Natural killer cell treated with Interleukin-12 subunit alpha and Interleukin-12 subunit beta and Interleukin-15 and Interleukin-18, amount 100 ng/mL, for 72 hours (primary cell): ENCODE measurements around the gene CAMK2N1. TPM values are rescaled to one million over a fixed set of nuclear protein-coding genes. Genes with fewer than 3 reads are reported as not detected.
"Not testable (repeated sequence)": the region's sequence is repeated elsewhere in the genome, so short reads cannot be mapped to it uniquely, and the experiment has no call there.

ENCODE experiments used
- ATAC-seq, 2 donors: fragments of 150-1000 bp; cut with Tn5 transposase in 1 of 2; sonication (Bioruptor Pico), chemical (Tn5 transposase) in 1 of 2; 2 replicates each; pipeline ENCODE4 v1.10.0; 2021
- DNase-seq: peaks from one replicate; pipeline ENCODE4 v3.0.0; 2022; ENCODE audit warnings: low spot score
- H3K27ac Mint-ChIP-seq, 2 donors: 1 replicate in 1 of 2; 2 replicates in 1 of 2; pipeline ENCODE4 v1.8.0; 2022; ENCODE audit warnings: mixed read lengths in 2 of 2, mild to moderate bottlenecking in 1 of 2, moderate library complexity in 1 of 2
- H3K27me3 Mint-ChIP-seq, 2 donors: 1 replicate in 1 of 2; 2 replicates in 1 of 2; pipeline ENCODE4 v1.8.0; 2022; ENCODE audit warnings: mixed read lengths in 2 of 2
- H3K36me3 Mint-ChIP-seq: one replicate; pipeline ENCODE4 v1.8.0; 2022; ENCODE audit warnings: mixed read lengths
- H3K4me1 Mint-ChIP-seq, 2 donors: 1 replicate in 1 of 2; 2 replicates in 1 of 2; pipeline ENCODE4 v1.8.0; 2022; ENCODE audit warnings: low read depth in 2 of 2, mixed read lengths in 2 of 2, mild to moderate bottlenecking in 1 of 2
- H3K4me3 Mint-ChIP-seq: one replicate; pipeline ENCODE4 v1.8.0; 2022; ENCODE audit warnings: mixed read lengths
- H3K9me3 Mint-ChIP-seq: 2 replicates; pipeline ENCODE4 v1.8.0; 2022; ENCODE audit warnings: mixed read lengths
- total RNA-seq, 2 donors: library from RNA; stranded (reverse); gene quantifications; one replicate each; pipeline ENCODE4 v1.2.3, GENCODE V29; 2022

Gene CAMK2N1
- total RNA-seq, 2 donors from 2014 or later, result 1.1 to 2.1 TPM

GRCh38 chr1:20507564-20508410, 21.8 kb upstream of the CAMK2N1 start, which contains the start of gene MUL1:
MUL1 (minus strand) TSS chr1:20508151; CDS start chr1:20508024, 127 bp downstream.
- H3K27ac Mint-ChIP-seq, result peak within 1 kb of the TSS; percentile 81 to 88
- peaks cover 14 to 27% of the 10 kb centered on the region in 2 donors for H3K4me1 Mint-ChIP-seq
- peak within 1 kb of the TSS; percentile 91 for H3K4me3 Mint-ChIP-seq
- H3K36me3 Mint-ChIP-seq, result no peaks in the 10 kb centered on the region
- DNase-seq, result peak; percentile 95
- peak; percentile 98 to 99 for ATAC-seq
- no peaks in the 10 kb centered on the region for H3K9me3 Mint-ChIP-seq
- H3K27me3 Mint-ChIP-seq, result peaks cover 0 to under 1% of the 10 kb centered on the region in 2 donors

GRCh38 chr1:20507248-20507563, 21.2 kb upstream of the CAMK2N1 start:
- DNase-seq, result no peak
- no peak for ATAC-seq
- peak overlapping the region; percentile 81 to 88 for H3K27ac Mint-ChIP-seq
- no peaks in the 10 kb centered on the region for H3K27me3 Mint-ChIP-seq
- H3K4me3 Mint-ChIP-seq, result peak overlapping the region; percentile 91
- no peaks in the 10 kb centered on the region for H3K36me3 Mint-ChIP-seq
- peaks cover 14 to 27% of the 10 kb centered on the region in 2 donors for H3K4me1 Mint-ChIP-seq
- H3K9me3 Mint-ChIP-seq, result no peaks in the 10 kb centered on the region

- H3K36me3 Mint-ChIP-seq, result no peaks in the 10 kb centered on the region
- no peak overlapping the region for H3K27ac Mint-ChIP-seq
- peak overlapping the region; percentile 17 for H3K4me3 Mint-ChIP-seq
- DNase-seq, result no peak
- ATAC-seq, result no peak
- H3K27me3 Mint-ChIP-seq, result no peaks in the 10 kb centered on the region
- peaks cover 14 to 27% of the 10 kb centered on the region in 2 donors for H3K4me1 Mint-ChIP-seq
- H3K9me3 Mint-ChIP-seq, result no peaks in the 10 kb centered on the region
These were observed 19.5 kb upstream of the CAMK2N1 start for GRCh38 chr1:20505488-20505887.

- no peaks in the 10 kb centered on the region for H3K27me3 Mint-ChIP-seq
- DNase-seq (no peak), ATAC-seq (no peak)
- peaks cover 10 to 16% of the 10 kb centered on the region in 2 donors for H3K4me1 Mint-ChIP-seq
- H3K9me3 Mint-ChIP-seq, result no peaks in the 10 kb centered on the region
- H3K4me3 Mint-ChIP-seq, result no peak overlapping the region
- H3K36me3 Mint-ChIP-seq, result no peaks in the 10 kb centered on the region
- no peak overlapping the region for H3K27ac Mint-ChIP-seq
These were observed 14.7 kb upstream of the CAMK2N1 start for GRCh38 chr1:20500716-20501115.

- no peaks in the 10 kb centered on the region for H3K27me3 Mint-ChIP-seq
- ATAC-seq, result no peak
These were observed 13.7 kb upstream of the CAMK2N1 start for GRCh38 chr1:20499718-20500117.

GRCh38 chr1:20499105-20499504, 13.1 kb upstream of the CAMK2N1 start:
- peaks cover 2% of the 10 kb centered on the region in 2 donors for H3K4me1 Mint-ChIP-seq
- no peaks in the 10 kb centered on the region for H3K36me3 Mint-ChIP-seq
- H3K27me3 Mint-ChIP-seq, result no peaks in the 10 kb centered on the region
- no peaks in the 10 kb centered on the region for H3K9me3 Mint-ChIP-seq
- H3K27ac Mint-ChIP-seq, result no peak overlapping the region
- no peak for DNase-seq
- no peak overlapping the region for H3K4me3 Mint-ChIP-seq
- ATAC-seq, result no peak

More at GRCh38 chr1:20499718-20500117, 13.7 kb upstream of the CAMK2N1 start:
- Mint-ChIP-seq H3K27ac (no peak overlapping the region), H3K36me3 (no peaks in the 10 kb centered on the region), H3K9me3 (no peaks in the 10 kb centered on the region), H3K4me3 (no peak overlapping the region), H3K4me1 (peaks cover 6 to 8% of the 10 kb centered on the region in 2 donors)
- DNase-seq, result no peak

GRCh38 chr1:20498116-20498515, 12.1 kb upstream of the CAMK2N1 start:
- no peaks in the 10 kb centered on the region for H3K27me3 Mint-ChIP-seq
- DNase-seq (no peak), ATAC-seq (no peak)
- no peaks in the 10 kb centered on the region for H3K9me3 Mint-ChIP-seq
- no peaks in the 10 kb centered on the region for H3K4me1 Mint-ChIP-seq
- H3K4me3 Mint-ChIP-seq, result no peak overlapping the region
- no peaks in the 10 kb centered on the region for H3K36me3 Mint-ChIP-seq
- no peak overlapping the region for H3K27ac Mint-ChIP-seq

- Mint-ChIP-seq H3K9me3 (no peaks in the 10 kb centered on the region), H3K27ac (no peak overlapping the region), H3K27me3 (peaks cover 0 to 3% of the 10 kb centered on the region in 2 donors), H3K4me3 (no peak overlapping the region), H3K36me3 (no peaks in the 10 kb centered on the region), H3K4me1 (no peaks in the 10 kb centered on the region)
- DNase-seq (no peak), ATAC-seq (no peak)
These were observed 11.5 kb upstream of the CAMK2N1 start for GRCh38 chr1:20497506-20497905.

- not testable (repeated sequence) for H3K36me3 Mint-ChIP-seq, H3K27ac Mint-ChIP-seq, DNase-seq, H3K9me3 Mint-ChIP-seq, H3K4me1 Mint-ChIP-seq, H3K27me3 Mint-ChIP-seq, H3K4me3 Mint-ChIP-seq, ATAC-seq
These were observed 10.8 kb upstream of the CAMK2N1 start for GRCh38 chr1:20496725-20497383.

GRCh38 chr1:20496241-20496661, 10.2 kb upstream of the CAMK2N1 start:
- ATAC-seq (peak in 1 of 2 donors; percentile 10), DNase-seq (no peak)
- H3K4me1 Mint-ChIP-seq, result no peaks in the 10 kb centered on the region
- H3K27ac Mint-ChIP-seq, result no peak overlapping the region
- peaks cover 0 to 3% of the 10 kb centered on the region in 2 donors for H3K27me3 Mint-ChIP-seq
- H3K9me3 Mint-ChIP-seq, result no peaks in the 10 kb centered on the region
- no peaks in the 10 kb centered on the region for H3K36me3 Mint-ChIP-seq
- H3K4me3 Mint-ChIP-seq, result no peak overlapping the region

- peaks cover 0 to 3% of the 10 kb centered on the region in 2 donors for H3K27me3 Mint-ChIP-seq
- H3K27ac Mint-ChIP-seq, result no peak overlapping the region
- H3K9me3 Mint-ChIP-seq, result no peaks in the 10 kb centered on the region
- DNase-seq (no peak), ATAC-seq (no peak)
- H3K4me1 Mint-ChIP-seq, result no peaks in the 10 kb centered on the region
- H3K36me3 Mint-ChIP-seq, result no peaks in the 10 kb centered on the region
- H3K4me3 Mint-ChIP-seq, result no peak overlapping the region
These were observed 9.7 kb upstream of the CAMK2N1 start for GRCh38 chr1:20495661-20496060.

- no peak overlapping the region for H3K27ac Mint-ChIP-seq
- H3K4me1 Mint-ChIP-seq, result no peaks in the 10 kb centered on the region
- no peak overlapping the region for H3K4me3 Mint-ChIP-seq
- no peaks in the 10 kb centered on the region for H3K36me3 Mint-ChIP-seq
- peaks cover 4 to 7% of the 10 kb centered on the region in 2 donors for H3K27me3 Mint-ChIP-seq
- DNase-seq (no peak), ATAC-seq (no peak)
- H3K9me3 Mint-ChIP-seq, result no peaks in the 10 kb centered on the region
These were observed 8.8 kb upstream of the CAMK2N1 start for GRCh38 chr1:20494609-20495311.

- no peaks in the 10 kb centered on the region for H3K36me3 Mint-ChIP-seq
- peaks cover 11% of the 10 kb centered on the region in 2 donors for H3K27me3 Mint-ChIP-seq
- H3K9me3 Mint-ChIP-seq, result no peaks in the 10 kb centered on the region
- no peaks in the 10 kb centered on the region for H3K4me1 Mint-ChIP-seq
- H3K27ac Mint-ChIP-seq, result no peak overlapping the region
- no peak overlapping the region for H3K4me3 Mint-ChIP-seq
- DNase-seq, result peak; percentile 86
- ATAC-seq, result peak; percentile 65 to 67
These were observed 8.0 kb upstream of the CAMK2N1 start for GRCh38 chr1:20493839-20494608.
